ENCODE data around the gene DYTN.

Gene DYTN, protein sequence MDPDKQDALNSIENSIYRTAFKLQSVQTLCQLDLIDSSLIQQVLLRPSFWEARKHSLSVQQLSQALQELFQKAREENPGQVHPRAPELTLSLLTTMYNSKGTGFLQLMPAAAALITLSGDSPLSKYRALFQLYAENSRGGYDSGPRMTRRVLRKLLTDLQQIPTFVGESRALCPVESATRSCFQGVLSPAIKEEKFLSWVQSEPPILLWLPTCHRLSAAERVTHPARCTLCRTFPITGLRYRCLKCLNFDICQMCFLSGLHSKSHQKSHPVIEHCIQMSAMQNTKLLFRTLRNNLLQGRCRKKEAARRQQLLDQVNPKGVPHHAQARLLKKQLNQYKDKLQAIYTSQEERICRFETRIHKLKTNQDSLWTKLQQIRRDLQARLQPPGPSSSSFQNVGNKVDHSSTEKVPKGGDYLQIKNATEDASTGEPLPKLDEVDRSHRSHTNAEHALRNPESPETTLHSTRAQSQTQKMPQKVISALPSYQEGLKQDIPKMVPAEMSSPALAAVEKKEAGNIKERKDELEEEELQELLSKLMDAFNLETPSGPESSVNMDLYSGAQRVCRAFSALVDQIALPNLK

DNA sequence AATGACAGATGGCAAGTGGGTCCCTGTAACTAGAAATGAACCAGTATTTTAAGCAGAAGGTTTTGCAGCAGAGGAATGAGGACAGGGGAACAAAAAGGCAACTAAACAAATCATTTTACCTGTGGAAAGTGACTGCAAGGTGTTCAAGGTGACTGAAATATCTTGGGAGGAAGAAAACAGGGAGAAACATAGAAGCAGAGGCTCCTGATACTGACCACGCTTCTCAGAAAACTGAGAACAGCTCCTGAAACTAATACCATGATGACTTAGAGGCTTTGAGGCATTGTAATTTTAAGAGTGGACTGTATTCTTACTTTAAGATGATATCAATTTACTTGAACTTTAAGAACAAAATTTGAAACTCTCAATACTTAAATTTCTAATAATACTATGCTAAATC, at the start of gene DYTN:
Gene DYTN (minus strand): TSS at position 101 of the 400 bp plus-strand sequence. CDS start 117 bp downstream, outside the sequence.
- no peak for DNase-seq
- no peaks in the 10 kb centered on the region for H3K36me3 ChIP-seq
- no peak within 1 kb of the TSS for H3K4me3 ChIP-seq (ENCODE audit: low read depth, low read length)
- no peaks in the 10 kb centered on the region for H3K27me3 ChIP-seq (ENCODE audit: insufficient read depth, low read depth, severe bottlenecking)
- H3K27ac ChIP-seq = no peak within 1 kb of the TSS
- TF ChIP-seq, protein P1, sequence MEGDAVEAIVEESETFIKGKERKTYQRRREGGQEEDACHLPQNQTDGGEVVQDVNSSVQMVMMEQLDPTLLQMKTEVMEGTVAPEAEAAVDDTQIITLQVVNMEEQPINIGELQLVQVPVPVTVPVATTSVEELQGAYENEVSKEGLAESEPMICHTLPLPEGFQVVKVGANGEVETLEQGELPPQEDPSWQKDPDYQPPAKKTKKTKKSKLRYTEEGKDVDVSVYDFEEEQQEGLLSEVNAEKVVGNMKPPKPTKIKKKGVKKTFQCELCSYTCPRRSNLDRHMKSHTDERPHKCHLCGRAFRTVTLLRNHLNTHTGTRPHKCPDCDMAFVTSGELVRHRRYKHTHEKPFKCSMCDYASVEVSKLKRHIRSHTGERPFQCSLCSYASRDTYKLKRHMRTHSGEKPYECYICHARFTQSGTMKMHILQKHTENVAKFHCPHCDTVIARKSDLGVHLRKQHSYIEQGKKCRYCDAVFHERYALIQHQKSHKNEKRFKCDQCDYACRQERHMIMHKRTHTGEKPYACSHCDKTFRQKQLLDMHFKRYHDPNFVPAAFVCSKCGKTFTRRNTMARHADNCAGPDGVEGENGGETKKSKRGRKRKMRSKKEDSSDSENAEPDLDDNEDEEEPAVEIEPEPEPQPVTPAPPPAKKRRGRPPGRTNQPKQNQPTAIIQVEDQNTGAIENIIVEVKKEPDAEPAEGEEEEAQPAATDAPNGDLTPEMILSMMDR (IDR thresholded peaks at IDR 0.05; ENCODE audit: low read depth, low read length) = no peak
- no peaks in the 10 kb centered on the region for H3K9me3 ChIP-seq (ENCODE audit: severe bottlenecking)

DNA sequence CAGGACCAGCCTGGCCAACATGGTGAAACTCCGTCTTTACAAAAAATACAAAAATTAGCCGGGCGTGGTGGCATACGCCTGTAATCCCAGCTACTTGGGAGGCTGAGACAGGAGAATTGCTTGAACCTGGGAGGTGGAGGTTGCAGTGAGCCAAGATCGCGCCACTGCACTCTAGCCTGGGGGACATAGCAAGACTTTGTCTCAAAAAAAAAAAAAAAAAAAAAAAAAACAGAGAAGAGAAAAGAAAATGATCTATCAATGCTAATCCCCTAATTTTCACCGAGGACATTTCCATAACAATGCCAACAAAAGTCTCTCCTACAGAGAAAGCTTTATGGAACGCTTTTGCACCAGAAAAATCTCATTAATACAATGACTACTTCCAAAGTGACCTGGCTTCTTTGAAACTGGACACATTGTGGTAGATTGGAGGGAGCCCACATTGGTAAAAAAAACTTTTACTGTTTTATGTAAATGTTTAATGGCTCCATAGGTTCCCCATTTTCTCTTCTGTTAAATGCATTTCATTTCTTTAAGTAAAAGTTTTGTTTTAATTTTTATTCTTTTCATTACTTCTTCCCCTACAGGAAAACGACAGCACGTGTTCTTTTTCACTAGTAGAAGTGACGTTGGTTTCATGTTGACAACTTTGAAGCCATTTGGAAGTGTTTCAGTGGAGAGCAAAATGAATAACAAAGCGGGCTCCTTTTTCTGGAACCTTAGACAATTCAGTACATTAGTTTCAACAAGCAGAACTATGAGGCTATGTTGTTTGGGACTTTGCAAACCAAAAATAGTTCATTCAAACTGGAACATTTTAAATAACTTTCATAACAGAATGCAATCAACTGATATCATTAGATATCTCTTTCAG, 48.1 kb upstream of the DYTN start:
- TF ChIP-seq, protein P1 (IDR thresholded peaks at IDR 0.05; ENCODE audit: low read depth, low read length) = no peak
- Histone ChIP-seq H3K9me3 (ENCODE audit: severe bottlenecking) (no peaks in the 10 kb centered on the region), H3K36me3 (peaks cover 25% of the 10 kb centered on the region), H3K27ac (peak overlapping the region; percentile 94), H3K4me3 (ENCODE audit: low read depth, low read length) (peak overlapping the region; percentile 87), H3K27me3 (ENCODE audit: insufficient read depth, low read depth, severe bottlenecking) (no peaks in the 10 kb centered on the region)
- DNase-seq = no peak

DNA sequence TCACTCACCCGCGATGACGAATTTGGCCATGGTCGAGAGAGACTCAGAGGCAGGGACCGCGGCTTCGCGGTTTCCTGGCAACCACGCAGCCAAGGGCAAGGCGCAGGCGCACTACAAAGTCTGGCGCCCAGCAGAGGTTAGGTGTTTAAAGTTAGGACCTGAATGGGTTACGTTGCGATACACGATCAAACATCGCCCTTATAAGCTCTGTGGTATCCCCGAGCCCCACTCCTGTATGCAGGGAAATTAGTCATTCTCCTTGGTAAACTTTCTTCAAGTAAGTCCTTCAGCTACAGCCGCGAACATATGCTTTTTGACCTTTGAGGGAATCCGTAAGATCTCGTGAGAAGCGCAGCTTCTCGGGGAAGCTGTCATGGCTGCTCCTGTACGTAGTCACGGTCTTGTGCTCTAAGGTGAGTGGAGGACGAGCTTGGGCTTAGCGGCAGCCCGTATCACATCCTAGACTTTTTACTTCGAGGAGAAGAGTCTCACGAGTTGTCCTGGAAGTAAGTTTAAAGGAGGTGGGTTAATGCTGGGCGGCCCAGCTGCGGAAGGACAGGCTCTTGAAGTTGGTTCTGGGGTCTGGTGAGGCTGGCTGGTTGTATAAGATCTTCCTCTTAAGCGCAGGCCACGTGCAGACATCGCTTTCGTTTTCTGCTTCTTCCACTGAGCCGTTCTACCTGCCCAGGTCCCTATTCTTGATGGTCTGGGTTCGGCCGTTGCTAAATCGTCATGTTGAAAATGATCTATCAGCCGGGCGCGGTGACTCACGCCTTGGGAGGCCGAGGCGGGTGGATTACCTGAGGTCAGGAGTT, 47.3 kb upstream of the DYTN start, which contains the start of the genes FASTKD2 and MDH1B:
Gene FASTKD2 (plus strand): TSS at position 365 of the 815 bp plus-strand sequence. CDS start 1,088 bp downstream, outside the sequence.
Gene MDH1B (minus strand): TSS at position 87 of the 815 bp plus-strand sequence. CDS start 57 bp downstream, at position 30.
- no peaks in the 10 kb centered on the region for H3K27me3 ChIP-seq (ENCODE audit: insufficient read depth, low read depth, severe bottlenecking)
- H3K9me3 ChIP-seq (ENCODE audit: severe bottlenecking) = no peaks in the 10 kb centered on the region
- H3K27ac ChIP-seq = peak within 1 kb of the TSS; percentile 94
- TF ChIP-seq, protein P1 (IDR thresholded peaks at IDR 0.05; ENCODE audit: low read depth, low read length) = no peak
- peaks cover 19% of the 10 kb centered on the region for H3K36me3 ChIP-seq
- peak within 1 kb of the TSS; percentile 87 for H3K4me3 ChIP-seq (ENCODE audit: low read depth, low read length)
- DNase-seq = peak; percentile 78

DNA sequence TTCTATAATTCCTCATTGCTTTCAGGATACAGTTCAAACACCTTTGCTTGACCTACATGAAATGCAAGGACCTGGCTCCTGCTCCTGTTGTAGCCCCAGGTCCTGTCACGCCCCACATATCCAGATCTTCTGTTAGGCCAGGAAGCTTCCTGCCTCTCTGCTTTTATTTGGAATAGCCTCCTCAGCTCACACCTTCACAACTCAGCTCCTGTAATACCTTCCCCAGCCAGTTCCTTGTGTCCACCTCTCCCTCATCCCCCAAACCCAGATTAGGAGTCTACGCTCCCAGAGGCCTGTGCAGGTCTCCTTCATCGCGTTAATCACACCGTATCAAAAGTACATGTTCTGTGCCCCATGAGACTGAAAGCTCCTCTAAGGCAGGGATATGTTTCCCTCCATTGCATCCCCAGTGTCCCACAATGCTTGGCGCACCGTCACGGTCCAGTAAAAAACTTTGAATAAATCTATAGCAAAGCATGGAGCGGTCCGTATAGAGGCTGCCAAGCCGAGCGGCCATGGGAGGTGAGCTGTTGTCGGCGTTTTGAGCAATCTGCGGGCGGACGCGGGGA, 46.6 kb upstream of the DYTN start:
- Histone ChIP-seq H3K9me3 (ENCODE audit: severe bottlenecking) (no peaks in the 10 kb centered on the region), H3K36me3 (peaks cover 19% of the 10 kb centered on the region), H3K27me3 (ENCODE audit: insufficient read depth, low read depth, severe bottlenecking) (no peaks in the 10 kb centered on the region), H3K27ac (peak overlapping the region; percentile 94), H3K4me3 (ENCODE audit: low read depth, low read length) (peak overlapping the region; percentile 87)
- TF ChIP-seq, protein P1 (IDR thresholded peaks at IDR 0.05; ENCODE audit: low read depth, low read length) = no peak
- DNase-seq = no peak

DNA sequence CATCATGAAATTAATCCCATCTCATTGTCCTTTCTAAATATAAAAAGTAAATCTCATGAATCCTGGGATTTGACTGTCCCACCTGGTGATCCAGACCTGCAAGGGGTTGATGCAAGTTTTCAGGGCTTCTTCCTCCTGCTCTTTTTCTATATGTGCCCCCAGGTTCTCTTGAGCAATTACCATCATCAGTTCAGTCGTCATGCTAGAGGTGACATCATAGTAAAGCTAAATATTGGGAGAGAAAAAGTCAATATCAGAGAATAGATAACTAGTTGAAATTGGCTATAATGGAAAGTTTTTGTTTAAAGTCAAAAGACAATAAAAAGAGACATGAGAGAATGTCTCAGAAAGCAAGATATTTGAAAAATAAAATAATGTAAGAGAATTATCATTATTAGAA, 38.6 kb upstream of the DYTN start:
- Histone ChIP-seq H3K27me3 (ENCODE audit: insufficient read depth, low read depth, severe bottlenecking) (no peaks in the 10 kb centered on the region), H3K4me3 (ENCODE audit: low read depth, low read length) (no peak overlapping the region), H3K27ac (no peak overlapping the region), H3K9me3 (ENCODE audit: severe bottlenecking) (no peaks in the 10 kb centered on the region), H3K36me3 (no peaks in the 10 kb centered on the region)
- DNase-seq = no peak
- TF ChIP-seq, protein P1 (IDR thresholded peaks at IDR 0.05; ENCODE audit: low read depth, low read length) = no peak
